Omental fat pad (tissue), 4 donors: Measurements from ENCODE around the gene ARFIP1. TPM values are rescaled to one million over a fixed set of nuclear protein-coding genes. Genes with fewer than 3 reads are reported as not detected.

Source experiments
- ATAC-seq: fragments of 150-250 bp; one replicate; pipeline ENCODE4 v1.9.1; 2016; ENCODE audit warnings: mild to moderate bottlenecking, moderate library complexity; ENCODE audit not compliant: low FRiP score
- DNase-seq: peaks from one replicate; pipeline ENCODE4 v3.0.0-alpha.2; 2019; ENCODE audit warnings: low spot score
- total RNA-seq, 4 donors: library from RNA; depleted of rRNA; stranded (reverse); fragments of >200 nt; gene quantifications; one replicate each; pipeline ENCODE4 v1.1.0, GENCODE V29; 2016
- TF ChIP-seq, protein P1 (sequence below), 3 donors: fragments of 450-650 bp; IDR thresholded peaks; one replicate each; pipeline ENCODE4 v1.5.1; 2016 to 2017; ENCODE audit warnings: antibody characterized with exemption in 3 of 3, mild to moderate bottlenecking in 3 of 3, moderate library complexity in 2 of 3

The ARFIP1 gene
- total RNA-seq, 4 donors from 2014 or later = 18.3 to 32.6 (median 25.6) TPM

DNA sequence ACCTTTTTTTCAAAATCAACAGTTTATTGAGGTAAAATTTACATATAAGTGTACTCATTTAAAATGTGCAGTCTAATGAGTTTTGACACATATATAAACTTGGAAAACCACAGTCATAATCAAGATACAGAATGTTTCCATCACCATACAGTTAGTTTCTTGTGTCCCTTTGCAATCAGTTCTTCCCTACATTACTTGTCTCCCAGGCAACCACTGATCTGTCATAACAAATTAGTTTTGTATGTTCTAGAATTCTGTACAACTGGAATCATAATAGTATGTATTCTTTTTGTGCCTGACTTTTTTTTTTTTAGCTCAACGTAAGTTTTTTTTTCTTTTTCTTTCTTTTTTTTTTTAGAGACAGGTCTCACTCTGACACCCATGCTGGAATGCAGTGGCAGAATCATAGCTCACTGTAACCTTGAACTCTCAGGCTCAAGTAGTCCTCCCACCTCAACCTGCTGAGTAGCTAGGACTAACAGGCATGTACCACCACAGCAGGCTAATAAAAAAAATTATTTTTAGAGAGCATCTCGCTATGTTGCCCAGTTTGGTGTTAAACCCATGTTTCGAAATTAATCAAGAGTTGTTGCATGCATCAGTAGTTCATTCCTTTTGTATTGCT, 26.9 kb downstream of the ARFIP1 start:
- ATAC-seq = no peak
- TF ChIP-seq, protein P1, sequence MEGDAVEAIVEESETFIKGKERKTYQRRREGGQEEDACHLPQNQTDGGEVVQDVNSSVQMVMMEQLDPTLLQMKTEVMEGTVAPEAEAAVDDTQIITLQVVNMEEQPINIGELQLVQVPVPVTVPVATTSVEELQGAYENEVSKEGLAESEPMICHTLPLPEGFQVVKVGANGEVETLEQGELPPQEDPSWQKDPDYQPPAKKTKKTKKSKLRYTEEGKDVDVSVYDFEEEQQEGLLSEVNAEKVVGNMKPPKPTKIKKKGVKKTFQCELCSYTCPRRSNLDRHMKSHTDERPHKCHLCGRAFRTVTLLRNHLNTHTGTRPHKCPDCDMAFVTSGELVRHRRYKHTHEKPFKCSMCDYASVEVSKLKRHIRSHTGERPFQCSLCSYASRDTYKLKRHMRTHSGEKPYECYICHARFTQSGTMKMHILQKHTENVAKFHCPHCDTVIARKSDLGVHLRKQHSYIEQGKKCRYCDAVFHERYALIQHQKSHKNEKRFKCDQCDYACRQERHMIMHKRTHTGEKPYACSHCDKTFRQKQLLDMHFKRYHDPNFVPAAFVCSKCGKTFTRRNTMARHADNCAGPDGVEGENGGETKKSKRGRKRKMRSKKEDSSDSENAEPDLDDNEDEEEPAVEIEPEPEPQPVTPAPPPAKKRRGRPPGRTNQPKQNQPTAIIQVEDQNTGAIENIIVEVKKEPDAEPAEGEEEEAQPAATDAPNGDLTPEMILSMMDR (IDR thresholded peaks at IDR 0.05) = no peak
- no peak for DNase-seq

DNA sequence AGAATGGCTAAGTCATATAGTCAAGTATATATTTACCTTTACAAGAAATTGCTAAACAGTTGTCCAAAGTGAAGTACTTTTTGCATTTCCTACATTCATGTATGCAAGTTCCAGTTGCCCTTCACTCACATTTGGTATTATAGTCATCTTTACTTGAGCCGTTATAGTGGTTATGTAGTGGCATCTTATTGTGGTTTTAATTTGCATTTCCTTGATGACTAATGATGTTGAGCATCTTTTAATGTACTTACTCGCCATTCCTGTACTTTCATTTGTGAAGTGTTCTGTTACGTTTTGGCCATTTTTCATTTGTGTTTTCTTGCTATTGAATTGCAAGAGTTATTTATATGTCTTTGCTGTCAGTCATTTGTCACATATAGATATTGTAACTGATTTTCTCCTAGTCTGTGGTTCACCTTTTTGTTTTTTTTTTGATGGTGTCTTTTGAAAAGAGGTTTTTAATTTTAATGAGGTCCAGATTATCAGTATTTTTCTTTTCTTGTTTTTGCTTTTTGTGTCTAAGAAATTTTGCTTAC, 27.6 kb downstream of the ARFIP1 start:
- TF ChIP-seq, protein P1 (IDR thresholded peaks at IDR 0.05) = no peak
- DNase-seq (no peak), ATAC-seq (no peak)

DNA sequence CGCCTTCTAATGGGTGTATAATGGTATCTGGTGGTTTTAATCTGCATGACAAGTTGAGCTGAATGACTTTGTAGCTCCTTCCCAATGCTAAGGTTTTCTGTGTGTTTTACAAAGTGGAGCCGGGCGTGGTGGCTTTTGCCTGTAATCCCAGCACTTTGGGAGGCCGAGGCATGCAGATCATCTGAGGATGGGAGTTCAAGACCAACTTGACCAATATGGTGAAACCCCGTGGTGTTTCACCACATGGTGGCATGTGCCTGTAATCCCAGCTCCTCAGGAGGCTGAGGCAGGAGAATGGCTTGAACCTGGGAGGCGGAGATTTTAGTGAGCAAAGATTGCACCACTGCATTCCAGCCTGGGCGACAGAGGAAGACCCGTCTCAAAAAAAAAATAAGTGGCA, 28.9 kb downstream of the ARFIP1 start:
- DNase-seq (no peak), ATAC-seq (no peak)
- TF ChIP-seq, protein P1 (IDR thresholded peaks at IDR 0.05) = no peak

DNA sequence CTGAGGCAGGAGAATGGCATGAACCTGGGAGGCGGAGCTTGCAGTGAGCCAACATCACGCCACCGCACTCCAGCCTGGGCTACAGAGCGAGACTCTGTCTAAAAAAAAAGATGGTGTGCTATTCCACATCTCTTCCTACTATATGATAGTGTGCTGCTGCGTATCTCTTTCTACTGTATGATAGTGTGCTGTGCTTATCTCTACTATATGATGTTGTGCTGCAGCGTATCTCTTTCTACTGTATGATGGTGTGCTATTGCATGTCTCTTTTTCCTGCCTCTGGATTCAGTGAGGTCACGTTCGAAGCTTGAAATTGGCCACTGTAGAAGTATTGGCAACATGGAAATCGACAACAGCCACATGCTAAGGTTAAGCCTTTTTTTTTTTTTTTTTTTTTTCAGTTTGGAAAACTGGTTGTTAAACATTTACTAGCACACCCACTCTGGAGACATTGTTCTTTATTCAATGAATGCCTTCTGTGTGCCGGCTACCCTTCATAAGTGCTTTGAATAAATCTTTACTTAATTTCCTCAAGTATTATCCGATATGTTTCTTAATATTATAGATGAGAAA, 31.0 kb downstream of the ARFIP1 start:
- TF ChIP-seq, protein P1 (IDR thresholded peaks at IDR 0.05) = no peak
- ATAC-seq (no peak), DNase-seq (no peak)

DNA sequence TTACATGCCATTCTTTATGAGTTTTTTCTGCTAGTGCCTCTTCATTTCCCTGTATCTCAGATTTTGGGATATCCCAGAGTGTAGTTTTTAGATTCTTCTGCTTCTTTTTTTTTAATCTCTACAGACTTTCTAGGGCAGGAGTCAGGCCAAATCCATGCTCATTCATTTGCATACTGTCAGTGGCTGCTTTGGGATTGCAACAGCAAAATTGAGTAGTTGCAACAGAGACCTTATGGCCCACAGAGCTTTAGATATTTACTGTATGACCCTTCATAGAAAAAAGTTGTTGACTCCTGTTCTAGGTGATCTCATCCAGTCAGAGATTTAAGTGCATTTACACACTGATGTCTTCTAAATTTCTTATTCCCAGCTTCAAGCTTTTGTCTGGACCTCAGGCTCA, 35.3 kb downstream of the ARFIP1 start:
- ATAC-seq (no peak), DNase-seq (no peak)
- TF ChIP-seq, protein P1 (IDR thresholded peaks at IDR 0.05) = no peak

DNA sequence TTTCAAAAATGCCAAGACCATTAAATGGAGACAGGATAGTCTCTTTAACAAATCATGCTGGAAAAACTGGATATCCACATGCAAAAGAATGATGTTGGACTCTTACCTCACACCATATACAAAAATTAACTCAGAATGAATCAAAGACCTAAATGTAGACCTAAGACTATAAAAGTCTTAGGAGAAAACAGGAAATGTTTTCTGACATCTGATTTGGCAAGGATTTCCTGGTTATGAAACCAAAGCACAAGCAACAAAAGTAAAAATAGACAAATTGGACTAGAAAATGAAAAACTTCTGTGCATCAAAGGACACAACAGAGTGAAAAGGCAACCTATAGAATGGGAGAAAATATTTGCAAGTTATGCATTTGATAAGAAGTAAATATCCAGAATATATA, 37.6 kb downstream of the ARFIP1 start:
- ATAC-seq (no peak), DNase-seq (no peak)
- TF ChIP-seq, protein P1 (IDR thresholded peaks at IDR 0.05) = no peak
